Measurements from ENCODE around the gene ZC3H10.
"Not testable (repeated sequence)": the region's sequence is repeated elsewhere in the genome, so short reads cannot be mapped to it uniquely, and the experiment has no call there.

Gene ZC3H10, protein sequence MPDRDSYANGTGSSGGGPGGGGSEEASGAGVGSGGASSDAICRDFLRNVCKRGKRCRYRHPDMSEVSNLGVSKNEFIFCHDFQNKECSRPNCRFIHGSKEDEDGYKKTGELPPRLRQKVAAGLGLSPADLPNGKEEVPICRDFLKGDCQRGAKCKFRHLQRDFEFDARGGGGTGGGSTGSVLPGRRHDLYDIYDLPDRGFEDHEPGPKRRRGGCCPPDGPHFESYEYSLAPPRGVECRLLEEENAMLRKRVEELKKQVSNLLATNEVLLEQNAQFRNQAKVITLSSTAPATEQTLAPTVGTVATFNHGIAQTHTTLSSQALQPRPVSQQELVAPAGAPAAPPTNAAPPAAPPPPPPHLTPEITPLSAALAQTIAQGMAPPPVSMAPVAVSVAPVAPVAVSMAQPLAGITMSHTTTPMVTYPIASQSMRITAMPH
- total RNA-seq = 26.2 to 48.6 (median 35.0) reads per million in 4 experiments

DNA sequence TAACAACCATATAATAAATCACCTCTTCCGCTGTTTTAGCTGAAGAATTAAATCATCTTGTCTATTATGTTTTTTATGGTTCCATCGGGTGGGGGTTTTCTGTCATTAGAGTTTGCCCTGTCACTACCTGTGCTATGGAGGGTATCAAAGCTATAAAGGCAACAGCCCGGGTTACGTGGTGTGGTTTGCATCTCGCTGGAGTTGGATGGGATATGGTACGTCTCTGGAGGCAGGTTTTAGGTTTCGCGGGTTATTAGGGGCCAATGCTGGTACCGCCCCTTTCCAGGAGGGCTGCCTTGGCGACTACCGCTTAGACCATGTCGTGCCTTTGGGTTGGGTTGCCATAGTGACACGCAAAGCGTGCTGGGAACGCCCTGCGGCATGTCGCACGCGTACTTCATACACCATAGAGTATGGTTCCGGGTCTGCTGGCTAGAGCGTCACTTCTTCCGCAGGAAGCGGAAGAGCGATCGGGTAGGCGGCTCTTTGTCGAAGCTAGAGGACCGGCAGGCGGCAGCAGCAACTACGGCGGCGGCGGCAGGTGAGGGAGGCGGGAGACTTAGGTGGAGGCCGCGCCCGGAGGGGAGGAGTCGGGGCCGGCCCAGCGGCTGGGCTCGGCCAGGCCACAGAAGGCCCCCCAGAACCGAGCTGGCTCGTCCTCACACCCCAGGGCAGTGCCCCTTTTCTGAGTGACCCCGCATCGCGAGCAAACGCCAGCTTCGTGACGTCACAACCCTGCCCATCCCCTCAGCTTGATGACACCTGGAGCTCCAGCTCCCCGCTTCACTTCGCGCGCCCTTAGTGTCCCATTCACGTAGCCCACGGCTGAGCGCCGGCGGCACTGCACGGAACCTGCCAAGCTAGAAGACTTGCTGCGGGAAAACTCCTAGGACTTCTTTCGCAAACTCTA, at the start of gene ZC3H10:
TSS of gene ZC3H10 (plus strand) at position 489 of the 910 bp plus-strand sequence. CDS start 2,297 bp downstream, outside the sequence.
- peak; percentile 95 for DNase-seq

DNA sequence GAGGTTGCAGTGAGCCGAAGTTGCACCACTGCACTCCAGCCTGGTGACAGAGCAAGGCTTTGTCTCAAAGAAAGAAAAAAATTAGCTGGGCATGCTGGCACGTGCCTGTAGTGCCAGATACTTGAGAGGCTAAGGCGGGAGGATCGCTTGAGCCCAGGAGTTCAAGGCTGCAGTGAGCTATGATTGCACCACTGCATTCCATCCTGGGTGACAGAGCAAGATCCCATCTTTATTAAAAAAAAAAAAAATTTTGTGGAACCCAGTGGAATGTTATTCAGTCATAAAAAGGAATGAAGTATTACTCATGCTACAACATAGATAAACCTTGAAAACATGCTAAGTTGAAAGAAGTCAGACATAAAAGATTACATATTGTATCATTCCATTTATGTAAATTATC, 46.4 kb upstream of the ZC3H10 start:
- no peak for DNase-seq

DNA sequence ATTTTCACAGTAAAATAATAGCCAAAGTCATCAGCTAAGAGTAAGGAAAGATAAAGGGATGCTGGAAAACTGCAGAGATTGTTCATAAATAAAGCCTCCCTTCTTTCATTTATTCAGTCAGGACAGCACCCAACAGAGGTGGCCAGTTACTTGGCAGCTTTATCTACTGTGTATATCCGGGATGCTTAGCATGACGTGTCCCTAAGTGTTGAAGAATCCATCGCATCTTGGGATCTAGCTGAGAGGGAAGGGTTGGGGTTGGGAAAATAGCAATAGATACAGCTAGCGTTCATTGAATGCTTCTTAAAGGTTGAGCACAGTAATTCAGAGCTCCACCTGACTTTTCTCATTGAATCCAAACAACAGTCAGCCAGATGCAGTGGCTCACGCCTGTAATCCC, 43.7 kb upstream of the ZC3H10 start:
- no peak for DNase-seq

DNA sequence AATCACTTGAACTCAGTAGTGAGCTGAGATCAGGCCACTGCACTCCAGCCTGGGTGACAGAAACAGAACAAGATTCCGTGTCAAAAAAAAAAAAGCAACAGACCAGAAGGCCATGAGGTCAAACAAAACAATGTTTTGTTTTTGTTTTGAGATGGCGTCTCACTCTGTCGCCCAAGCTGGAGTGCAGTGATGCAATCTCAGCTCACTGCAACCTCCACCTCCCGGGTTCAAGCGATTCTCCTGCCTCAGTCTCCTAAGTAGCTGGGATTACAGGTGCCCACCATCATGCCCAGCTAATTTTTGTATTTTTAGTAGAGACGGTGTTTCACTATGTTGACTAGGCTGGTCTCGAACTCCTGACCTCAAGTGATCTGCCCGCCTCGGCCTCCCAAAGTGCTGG, 40.1 kb upstream of the ZC3H10 start:
- not testable (repeated sequence) for DNase-seq

DNA sequence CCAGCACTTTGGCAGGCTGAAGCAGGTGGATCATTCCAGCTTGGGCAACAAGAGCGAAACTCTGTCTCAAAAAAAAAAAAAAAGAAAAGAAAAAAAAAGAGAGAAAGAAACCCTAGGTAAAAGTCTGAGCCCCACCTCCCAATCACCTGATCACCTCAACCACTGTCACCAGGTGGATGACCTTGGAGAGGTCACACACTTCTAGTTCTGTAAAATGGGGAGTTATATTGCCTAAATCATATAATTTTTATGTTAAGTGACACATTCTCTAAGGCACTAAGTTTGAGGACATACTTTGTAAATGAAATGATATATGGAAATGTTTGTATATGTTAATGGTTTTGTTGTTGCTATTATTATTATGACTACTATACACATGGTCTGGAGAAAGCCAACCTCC, 39.6 kb upstream of the ZC3H10 start:
- DNase-seq = no peak

DNA sequence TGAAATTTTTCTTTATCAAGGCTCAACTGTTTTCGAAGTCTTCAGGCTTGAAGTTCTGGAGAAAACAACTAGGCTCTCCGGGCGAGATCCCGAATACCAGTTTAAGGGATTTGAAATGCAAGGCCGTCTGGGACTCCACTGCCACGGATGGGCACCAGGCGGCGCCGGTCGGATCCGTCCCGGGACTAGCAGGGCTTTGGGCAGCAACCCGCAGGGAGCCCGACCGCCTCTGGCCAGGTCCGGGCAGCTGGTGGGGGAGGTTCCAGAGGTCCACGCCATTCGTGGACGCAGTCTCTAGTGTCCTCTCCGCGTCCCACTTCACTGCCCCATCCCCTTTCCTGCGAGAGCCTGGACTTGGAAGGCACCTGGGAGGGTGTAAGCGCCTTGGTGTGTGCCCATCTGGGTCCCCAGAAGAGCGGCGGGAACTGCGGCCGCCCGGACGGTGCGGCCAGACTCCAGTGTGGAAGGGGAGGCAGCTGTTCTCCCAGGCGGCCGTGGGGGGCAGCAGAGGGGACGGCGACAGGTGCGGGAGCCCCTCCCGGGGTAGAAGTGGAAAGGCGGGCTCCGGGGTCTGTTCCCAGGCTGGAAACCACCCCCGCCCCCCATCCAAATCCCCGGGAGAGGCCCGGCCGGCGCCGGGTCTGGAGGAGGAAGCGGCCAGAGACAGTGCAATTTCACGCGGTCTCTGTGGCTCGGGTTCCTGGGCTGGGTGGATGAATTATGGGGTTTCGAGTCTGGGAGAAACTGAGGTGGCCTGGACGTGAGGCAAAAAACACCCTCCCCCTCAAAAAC, 38.9 kb upstream of the ZC3H10 start:
- DNase-seq = peak; percentile 32

DNA sequence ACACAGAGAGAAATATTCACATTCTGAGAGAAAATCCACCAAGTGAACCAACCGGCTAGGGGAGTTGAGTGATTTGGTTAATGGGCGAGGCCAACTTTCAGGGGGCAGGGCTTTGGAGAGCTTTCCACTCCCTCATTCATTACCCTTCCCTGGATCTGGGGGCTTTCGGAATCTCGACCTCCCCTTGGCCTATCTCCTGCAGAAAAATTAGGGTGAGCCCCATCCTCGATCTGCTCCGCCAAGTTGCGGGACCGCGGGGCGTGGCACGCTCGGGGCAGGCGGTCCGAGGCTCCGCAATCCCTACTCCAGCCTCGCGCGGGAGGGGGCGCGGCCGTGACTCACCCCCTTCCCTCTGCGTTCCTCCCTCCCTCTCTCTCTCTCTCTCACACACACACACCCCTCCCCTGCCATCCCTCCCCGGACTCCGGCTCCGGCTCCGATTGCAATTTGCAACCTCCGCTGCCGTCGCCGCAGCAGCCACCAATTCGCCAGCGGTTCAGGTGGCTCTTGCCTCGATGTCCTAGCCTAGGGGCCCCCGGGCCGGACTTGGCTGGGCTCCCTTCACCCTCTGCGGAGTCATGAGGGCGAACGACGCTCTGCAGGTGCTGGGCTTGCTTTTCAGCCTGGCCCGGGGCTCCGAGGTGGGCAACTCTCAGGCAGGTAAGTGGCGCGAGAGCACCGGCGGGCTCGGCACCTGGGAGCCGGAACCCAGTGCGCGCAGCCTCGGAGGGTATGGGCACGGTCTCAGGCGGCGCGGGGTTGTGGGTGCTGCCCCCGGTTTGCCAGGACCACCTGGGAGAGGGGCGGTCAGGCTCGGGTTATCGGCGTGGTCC, 38.1 kb upstream of the ZC3H10 start, which contains the start of gene ERBB3:
TSS of gene ERBB3 (plus strand) at position 443 of the 833 bp plus-strand sequence. CDS start at position 579, 136 bp downstream.
- peak; percentile 41 for DNase-seq

DNA sequence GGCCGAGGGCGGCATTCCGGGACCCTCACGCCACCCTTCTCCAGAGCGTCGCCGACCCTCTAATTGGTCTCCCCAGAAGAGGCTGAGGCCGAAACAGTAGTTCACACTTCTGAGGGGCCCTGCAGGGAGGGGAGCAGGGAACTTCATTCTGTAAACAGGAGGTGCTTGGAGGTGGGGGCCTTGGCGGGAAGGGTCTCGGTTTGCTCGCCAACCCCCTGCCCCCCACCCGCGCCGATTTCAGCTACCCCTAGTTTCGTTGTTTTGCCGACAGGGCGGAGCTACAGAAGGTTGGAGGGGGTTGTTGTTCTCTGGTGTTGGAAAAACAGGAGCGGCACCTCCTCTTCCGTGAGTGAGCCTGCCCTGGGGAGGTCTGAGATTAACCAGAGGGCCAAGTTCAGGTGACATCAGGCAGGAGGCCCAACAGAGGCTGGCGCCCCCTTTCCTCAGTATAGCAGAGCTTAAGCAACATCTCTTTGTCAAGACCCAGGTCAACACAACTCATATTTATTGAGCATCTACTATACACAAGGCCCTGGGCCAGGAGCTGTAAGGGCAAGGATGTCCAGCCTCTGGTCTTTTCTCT, 37.4 kb upstream of the ZC3H10 start:
- DNase-seq = no peak

DNA sequence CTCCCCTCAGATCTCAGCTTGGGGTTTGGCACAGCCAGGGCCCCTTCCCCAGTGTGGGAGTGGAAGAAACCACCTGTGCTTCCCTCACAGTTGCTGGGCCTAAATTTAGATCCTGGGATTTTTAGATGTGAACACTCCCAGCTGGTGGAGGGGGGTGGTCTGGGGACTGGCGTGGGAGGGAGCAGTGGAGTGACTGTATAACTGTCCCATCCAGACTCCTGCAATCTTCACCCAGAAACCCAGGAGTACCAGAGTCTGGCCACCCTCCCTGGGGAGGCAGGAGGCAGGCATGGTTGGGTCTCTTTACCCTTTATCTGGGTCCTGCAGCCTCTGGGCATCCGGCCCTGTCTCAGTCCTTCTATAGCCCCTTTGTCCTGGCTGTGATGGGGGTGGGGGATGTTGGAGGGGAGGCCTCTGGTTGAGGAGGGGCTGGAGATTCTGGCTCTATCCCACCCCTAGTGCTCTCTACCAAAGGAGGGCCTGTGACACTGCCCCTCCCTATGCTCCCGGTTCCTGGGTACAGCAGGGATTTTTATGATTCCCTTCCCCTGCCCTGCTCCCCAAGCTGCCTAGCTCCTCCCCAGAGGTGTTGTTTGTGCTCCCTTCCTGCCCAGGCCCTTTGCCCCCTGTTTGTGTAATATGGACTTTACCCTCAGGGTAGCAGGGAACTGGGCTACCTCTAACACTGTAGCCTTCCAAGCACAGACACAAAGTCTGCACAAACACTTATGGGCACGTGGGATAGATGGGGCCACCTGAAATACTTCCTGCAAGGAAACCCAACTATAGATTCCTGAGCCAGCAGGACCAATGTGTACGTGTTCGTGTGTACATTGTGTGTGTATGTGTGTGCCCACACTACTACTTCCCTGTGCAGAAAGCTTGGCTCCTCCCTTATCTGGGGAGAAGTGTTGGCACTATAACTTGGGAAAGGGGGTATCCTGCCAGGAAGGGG, 36.4 kb upstream of the ZC3H10 start:
- no peak for DNase-seq

DNA sequence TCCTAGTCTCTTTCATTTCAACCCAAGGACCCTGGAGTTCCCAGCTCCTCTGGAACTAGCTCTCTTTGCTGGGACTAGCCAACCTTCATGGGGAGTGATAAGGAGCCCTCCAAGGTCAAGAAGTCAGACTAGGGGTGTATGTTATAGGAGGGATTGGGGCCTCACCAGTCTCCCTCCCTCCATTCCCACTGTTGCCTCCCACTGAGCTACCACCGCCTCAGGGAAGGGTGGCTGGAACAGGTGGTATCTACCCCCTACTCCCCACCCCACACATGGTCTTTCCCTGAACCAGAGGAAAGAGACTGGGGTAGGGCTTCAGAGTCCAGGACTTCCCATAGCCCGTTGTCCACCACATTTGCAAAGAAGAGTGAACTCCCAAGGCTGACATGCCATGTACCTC, 35.7 kb upstream of the ZC3H10 start:
- no peak for DNase-seq

DNA sequence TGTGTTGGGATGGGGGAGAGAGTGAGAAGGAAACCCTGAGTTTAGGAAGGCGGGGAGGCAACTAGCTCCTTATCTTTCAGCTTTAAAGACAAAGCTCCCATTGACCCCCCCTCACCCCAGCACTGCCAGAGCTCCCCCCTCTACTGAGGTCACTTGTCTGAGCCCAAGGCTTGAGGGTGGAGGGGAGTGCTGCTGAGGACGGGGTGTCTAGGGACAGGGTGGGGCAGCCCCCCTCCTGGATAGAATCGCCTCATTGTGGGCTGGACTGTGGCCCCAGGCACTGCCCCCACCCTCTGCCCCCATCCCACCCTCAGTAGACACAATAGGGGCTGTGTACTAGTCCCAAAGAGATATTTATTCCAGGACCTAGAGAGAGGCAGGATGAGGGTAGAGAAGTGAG, 35.1 kb upstream of the ZC3H10 start:
- no peak for DNase-seq

DNA sequence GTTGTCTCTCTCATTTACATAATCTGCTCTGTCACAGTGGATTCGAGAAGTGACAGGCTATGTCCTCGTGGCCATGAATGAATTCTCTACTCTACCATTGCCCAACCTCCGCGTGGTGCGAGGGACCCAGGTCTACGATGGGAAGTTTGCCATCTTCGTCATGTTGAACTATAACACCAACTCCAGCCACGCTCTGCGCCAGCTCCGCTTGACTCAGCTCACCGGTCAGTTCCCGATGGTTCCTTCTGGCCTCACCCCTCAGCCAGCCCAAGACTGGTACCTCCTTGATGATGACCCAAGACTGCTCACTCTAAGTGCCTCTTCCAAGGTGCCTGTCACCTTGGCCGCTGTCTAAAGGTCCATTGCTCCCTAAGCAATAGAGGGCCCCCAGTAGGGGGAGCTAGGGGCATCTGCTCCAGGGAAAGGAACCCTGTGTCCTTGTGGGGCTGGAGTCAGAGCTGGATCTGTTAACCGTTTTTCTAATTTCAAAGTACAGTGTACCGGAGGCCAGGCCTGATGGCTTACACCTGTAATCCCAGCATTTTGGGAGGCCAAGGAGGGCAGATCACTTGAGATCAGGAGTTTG, 33.0 kb upstream of the ZC3H10 start:
- no peak for DNase-seq

DNA sequence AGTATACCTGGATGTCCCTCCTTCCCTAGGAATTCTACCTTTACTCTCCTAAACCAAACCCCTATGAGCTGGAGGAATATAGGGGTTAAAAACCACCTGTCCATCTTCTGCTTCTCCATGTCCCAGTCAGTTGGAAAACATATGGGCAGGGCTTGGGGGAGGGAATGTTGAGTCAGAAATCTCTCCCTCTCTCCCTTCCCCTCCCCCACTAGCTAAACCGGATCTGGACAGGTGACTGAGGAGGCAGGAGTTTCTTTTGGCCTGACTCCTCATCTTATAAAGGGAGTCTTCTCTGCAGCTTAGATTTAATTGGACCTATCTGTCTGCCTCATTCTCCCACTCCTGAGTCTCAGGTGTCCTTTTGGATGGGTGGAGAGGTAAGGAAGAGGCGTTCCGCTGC, 32.0 kb upstream of the ZC3H10 start:
- DNase-seq = no peak

DNA sequence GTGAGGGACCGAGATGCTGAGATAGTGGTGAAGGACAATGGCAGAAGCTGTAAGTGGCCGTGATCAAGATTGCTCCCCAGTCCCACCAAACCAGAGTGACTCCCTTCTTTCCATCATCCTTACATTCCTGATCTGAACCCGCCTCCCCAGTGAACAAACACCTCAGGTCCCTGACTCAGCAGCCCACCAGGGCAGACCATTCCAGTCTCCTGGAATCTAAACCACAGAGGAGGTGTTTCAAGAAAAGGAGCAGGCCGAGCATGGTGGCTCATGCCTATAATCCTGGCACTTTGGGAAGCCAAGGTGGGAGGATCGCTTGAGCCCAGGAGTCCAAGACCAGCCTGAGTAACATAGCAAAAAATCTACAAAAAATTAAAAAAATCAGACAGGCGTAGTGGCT, 31.5 kb upstream of the ZC3H10 start:
- no peak for DNase-seq

DNA sequence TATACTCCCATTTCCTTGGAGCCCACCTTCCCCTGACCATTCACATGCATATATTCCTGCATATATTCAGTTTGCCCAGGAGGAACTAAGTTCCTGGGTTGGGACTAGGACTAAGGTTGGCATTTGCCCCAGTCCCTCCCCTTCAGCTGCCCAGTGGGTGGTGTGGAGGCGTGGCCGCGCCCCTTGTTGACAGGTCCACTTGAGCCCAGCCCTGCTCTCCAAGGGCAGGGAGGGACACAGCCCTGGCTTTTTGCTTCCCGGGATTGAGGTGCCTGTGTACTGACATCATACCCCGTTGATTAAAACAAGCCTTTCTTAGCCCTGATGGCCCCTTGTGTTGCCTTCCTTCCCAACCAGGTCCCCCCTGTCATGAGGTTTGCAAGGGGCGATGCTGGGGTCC, 30.8 kb upstream of the ZC3H10 start:
- DNase-seq = no peak

DNA sequence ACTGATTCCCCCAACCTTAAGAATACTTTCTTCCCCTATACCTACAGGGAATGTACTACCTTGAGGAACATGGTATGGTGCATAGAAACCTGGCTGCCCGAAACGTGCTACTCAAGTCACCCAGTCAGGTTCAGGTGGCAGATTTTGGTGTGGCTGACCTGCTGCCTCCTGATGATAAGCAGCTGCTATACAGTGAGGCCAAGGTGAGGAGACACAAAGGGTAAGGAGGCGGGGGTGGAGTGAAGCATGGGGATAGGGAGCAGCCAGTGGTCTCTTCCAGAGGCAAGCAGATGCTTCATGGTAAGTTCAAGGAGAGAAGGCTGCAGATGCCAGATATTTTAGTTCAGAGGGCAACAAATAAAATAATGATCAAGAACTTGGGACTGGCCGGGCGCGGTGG, 20.3 kb upstream of the ZC3H10 start:
- DNase-seq = no peak

DNA sequence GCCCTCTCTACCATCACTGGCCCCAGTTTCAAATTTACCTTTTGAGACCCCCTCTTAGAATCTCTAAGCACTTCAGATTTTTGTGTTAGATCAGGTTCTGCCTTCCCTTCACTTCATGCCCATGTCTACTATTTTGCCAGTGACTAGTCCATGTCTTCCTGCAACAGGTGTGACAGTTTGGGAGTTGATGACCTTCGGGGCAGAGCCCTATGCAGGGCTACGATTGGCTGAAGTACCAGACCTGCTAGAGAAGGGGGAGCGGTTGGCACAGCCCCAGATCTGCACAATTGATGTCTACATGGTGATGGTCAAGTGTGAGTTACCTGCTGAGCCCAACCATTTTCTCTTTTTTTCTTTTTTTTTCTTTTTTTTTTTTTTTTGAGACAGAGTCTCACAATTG, 19.5 kb upstream of the ZC3H10 start:
- DNase-seq = no peak

DNA sequence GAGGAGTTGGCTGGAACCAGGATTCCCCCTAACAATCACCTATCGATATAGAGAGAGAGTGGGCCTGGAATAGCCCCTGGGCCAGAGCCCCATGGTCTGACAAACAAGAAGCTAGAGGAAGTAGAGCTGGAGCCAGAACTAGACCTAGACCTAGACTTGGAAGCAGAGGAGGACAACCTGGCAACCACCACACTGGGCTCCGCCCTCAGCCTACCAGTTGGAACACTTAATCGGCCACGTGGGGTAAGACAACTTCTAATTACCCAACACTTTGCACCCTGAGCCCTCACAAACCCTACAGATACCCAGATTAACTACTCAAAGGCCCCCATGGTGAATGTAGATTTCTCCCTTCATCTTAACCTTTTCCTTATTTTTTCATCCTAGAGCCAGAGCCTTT, 18.3 kb upstream of the ZC3H10 start:
- DNase-seq = no peak

DNA sequence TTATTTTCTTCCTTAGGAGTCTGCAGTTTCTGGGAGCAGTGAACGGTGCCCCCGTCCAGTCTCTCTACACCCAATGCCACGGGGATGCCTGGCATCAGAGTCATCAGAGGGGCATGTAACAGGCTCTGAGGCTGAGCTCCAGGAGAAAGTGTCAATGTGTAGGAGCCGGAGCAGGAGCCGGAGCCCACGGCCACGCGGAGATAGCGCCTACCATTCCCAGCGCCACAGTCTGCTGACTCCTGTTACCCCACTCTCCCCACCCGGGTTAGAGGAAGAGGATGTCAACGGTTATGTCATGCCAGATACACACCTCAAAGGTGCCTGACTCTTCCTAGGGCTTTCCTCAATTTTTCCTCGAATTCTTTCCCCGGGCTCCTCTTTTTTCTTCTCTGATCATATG, 17.0 kb upstream of the ZC3H10 start:
- DNase-seq = no peak

DNA sequence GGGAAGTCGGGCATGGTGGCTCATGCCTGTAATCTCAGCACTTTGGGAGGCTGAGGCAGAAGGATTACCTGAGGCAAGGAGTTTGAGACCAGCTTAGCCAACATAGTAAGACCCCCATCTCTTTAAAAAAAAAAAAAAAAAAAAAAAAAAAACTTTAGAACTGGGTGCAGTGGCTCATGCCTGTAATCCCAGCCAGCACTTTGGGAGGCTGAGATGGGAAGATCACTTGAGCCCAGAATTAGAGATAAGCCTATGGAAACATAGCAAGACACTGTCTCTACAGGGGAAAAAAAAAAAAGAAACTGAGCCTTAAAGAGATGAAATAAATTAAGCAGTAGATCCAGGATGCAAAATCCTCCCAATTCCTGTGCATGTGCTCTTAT, 15.4 kb upstream of the ZC3H10 start:
- DNase-seq = no peak
